ENCODE results near the gene ALB. TPM values are rescaled to one million over a fixed set of nuclear protein-coding genes. Genes with fewer than 3 reads are reported as not detected.
"Not testable (repeated sequence)": the region's sequence is repeated elsewhere in the genome, so short reads cannot be mapped to it uniquely, and the experiment has no call there.

Gene ALB
- total RNA-seq, 2 experiments from 2014 or later = not detected

- H3K4me3 Mint-ChIP-seq; H3K27ac Mint-ChIP-seq; intact Hi-C loops (cut with DNase I, micrococcal nuclease); H3K36me3 Mint-ChIP-seq (ENCODE audit: low read depth); H3K27me3 Mint-ChIP-seq; POLR2A ChIA-PET; H3K4me1 Mint-ChIP-seq; DNase-seq; CTCF ChIA-PET; H3K9me3 Mint-ChIP-seq (ENCODE audit: low read depth); ATAC-seq: not testable (repeated sequence)
Observed at GRCh38 chr4:73389663-73390062, 14.4 kb upstream of the ALB start.

GRCh38 chr4:73391774-73392173 is 12.3 kb upstream of the ALB start:
- no peaks in the 10 kb centered on the region for H3K9me3 Mint-ChIP-seq (ENCODE audit: low read depth)
- peaks cover 2% of the 10 kb centered on the region for H3K27me3 Mint-ChIP-seq
- peaks cover 2% of the 10 kb centered on the region for H3K4me1 Mint-ChIP-seq
- no peak overlapping the region for H3K4me3 Mint-ChIP-seq
- ATAC-seq (no peak), DNase-seq (no peak)
- CTCF ChIA-PET = no interaction called here
- POLR2A ChIA-PET = no interaction called here
- no peak overlapping the region for H3K27ac Mint-ChIP-seq
- no peaks in the 10 kb centered on the region for H3K36me3 Mint-ChIP-seq (ENCODE audit: low read depth)
- intact Hi-C loops (cut with DNase I, micrococcal nuclease) = no loop called here

DNA sequence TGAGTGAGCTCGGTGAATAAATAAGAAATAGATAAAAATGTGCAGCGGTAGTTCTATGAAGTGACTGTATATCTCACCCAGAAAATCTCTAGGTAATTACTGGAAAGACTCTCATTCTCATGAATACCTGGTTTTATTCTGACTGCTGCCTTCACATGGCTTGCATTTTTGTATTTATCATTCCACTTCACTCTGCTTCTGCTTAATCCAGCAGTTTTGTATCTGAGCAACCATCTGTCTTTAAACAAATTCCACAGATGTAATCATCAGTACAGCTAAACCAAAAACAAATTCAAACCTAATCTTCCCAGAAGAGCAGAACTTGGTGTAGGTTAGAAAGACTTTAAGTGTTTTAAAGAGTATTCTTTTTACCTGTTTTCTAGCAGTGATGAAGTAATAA is 11.2 kb upstream of the ALB start:
- Mint-ChIP-seq H3K27ac (no peak overlapping the region), H3K4me3 (no peak overlapping the region), H3K36me3 (ENCODE audit: low read depth) (no peaks in the 10 kb centered on the region), H3K4me1 (no peaks in the 10 kb centered on the region), H3K9me3 (ENCODE audit: low read depth) (no peaks in the 10 kb centered on the region), H3K27me3 (peaks cover 2% of the 10 kb centered on the region)
- DNase-seq (no peak), ATAC-seq (no peak)
- ChIA-PET CTCF (no interaction called here), POLR2A (no interaction called here)
- intact Hi-C loops (cut with DNase I, micrococcal nuclease) = no loop called here

DNA sequence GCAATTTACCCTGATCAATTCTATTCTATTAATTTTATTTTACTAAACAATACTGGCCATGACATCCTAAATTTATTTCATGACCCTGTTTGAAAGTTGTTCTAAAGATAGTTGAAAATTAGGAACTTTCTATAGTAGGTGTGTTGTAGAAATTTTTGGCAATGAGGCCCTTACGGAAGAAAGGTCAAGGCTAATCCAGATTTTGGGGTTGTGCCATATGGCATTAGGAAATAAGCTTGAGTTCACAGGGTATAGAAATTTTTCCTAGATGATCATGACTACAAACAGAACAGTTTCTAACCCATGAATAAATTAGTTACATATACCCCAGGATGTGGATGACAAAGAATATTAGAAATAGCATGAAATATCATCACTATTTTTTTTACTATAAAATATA is 7.8 kb upstream of the ALB start:
- DNase-seq (no peak), ATAC-seq (no peak)
- H3K27me3 Mint-ChIP-seq = peaks cover 6% of the 10 kb centered on the region
- H3K9me3 Mint-ChIP-seq (ENCODE audit: low read depth) = no peaks in the 10 kb centered on the region
- H3K36me3 Mint-ChIP-seq (ENCODE audit: low read depth) = no peaks in the 10 kb centered on the region
- H3K27ac Mint-ChIP-seq = no peak overlapping the region
- ChIA-PET CTCF (no interaction called here), POLR2A (no interaction called here)
- no peak overlapping the region for H3K4me3 Mint-ChIP-seq
- no peaks in the 10 kb centered on the region for H3K4me1 Mint-ChIP-seq
- intact Hi-C loops (cut with DNase I, micrococcal nuclease) = no loop called here

- no peak overlapping the region for H3K27ac Mint-ChIP-seq
- H3K9me3 Mint-ChIP-seq (ENCODE audit: low read depth) = no peaks in the 10 kb centered on the region
- ATAC-seq = no peak
- H3K27me3 Mint-ChIP-seq = peaks cover 6% of the 10 kb centered on the region
- H3K4me1 Mint-ChIP-seq = no peaks in the 10 kb centered on the region
- CTCF ChIA-PET = interaction anchor here (0.6 to 0.9 kb wide), 2 partner anchors 16 to 49 kb away, joined by 3 read pairs; no protein-coding TSS in a partner anchor
- no peak overlapping the region for H3K4me3 Mint-ChIP-seq
- no peaks in the 10 kb centered on the region for H3K36me3 Mint-ChIP-seq (ENCODE audit: low read depth)
- intact Hi-C loops (cut with DNase I, micrococcal nuclease) = no loop called here
- DNase-seq = no peak
- POLR2A ChIA-PET = no interaction called here
Observed at GRCh38 chr4:73396993-73397972, 6.8 kb upstream of the ALB start.

DNA sequence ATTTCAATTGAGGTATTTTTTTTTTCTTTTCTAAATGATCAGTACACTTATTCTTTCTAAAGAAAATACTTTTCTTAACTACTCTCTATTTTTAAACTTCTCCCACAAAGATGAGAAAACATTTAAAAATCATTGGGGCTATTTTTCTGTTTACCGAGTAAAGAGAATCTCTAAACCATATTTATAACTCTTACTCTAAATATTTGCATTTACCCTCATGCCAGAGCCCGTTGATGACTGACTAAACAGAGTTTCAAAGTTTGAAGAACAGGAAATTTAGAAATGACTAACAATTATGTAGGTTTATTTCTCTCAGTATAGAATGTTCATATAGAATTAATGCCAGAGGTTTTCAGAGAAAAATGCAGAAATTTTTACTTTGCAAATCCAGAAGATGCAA is 2.7 kb upstream of the ALB start:
- intact Hi-C loops (cut with DNase I, micrococcal nuclease) = no loop called here
- POLR2A ChIA-PET = no interaction called here
- ATAC-seq = no peak
- Mint-ChIP-seq H3K4me3 (no peak overlapping the region), H3K9me3 (ENCODE audit: low read depth) (no peaks in the 10 kb centered on the region), H3K27me3 (peaks cover 6% of the 10 kb centered on the region), H3K36me3 (ENCODE audit: low read depth) (no peaks in the 10 kb centered on the region), H3K27ac (no peak overlapping the region), H3K4me1 (no peaks in the 10 kb centered on the region)
- DNase-seq = no peak
- CTCF ChIA-PET = no interaction called here

DNA sequence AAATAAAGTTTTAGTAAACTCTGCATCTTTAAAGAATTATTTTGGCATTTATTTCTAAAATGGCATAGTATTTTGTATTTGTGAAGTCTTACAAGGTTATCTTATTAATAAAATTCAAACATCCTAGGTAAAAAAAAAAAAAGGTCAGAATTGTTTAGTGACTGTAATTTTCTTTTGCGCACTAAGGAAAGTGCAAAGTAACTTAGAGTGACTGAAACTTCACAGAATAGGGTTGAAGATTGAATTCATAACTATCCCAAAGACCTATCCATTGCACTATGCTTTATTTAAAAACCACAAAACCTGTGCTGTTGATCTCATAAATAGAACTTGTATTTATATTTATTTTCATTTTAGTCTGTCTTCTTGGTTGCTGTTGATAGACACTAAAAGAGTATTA is 370 bp downstream of the ALB start:
- DNase-seq = no peak
- Mint-ChIP-seq H3K36me3 (ENCODE audit: low read depth) (no peaks in the 10 kb centered on the region), H3K4me1 (no peaks in the 10 kb centered on the region), H3K9me3 (ENCODE audit: low read depth) (no peaks in the 10 kb centered on the region), H3K4me3 (no peak overlapping the region), H3K27ac (no peak overlapping the region), H3K27me3 (peaks cover 4% of the 10 kb centered on the region)
- ChIA-PET POLR2A (no interaction called here), CTCF (no interaction called here)
- ATAC-seq = no peak
- intact Hi-C loops (cut with DNase I, micrococcal nuclease) = no loop called here

- no peaks in the 10 kb centered on the region for H3K4me1 Mint-ChIP-seq
- no peaks in the 10 kb centered on the region for H3K36me3 Mint-ChIP-seq (ENCODE audit: low read depth)
- no peak for ATAC-seq
- no peak for DNase-seq
- intact Hi-C loops (cut with DNase I, micrococcal nuclease) = no loop called here
- H3K9me3 Mint-ChIP-seq (ENCODE audit: low read depth) = no peaks in the 10 kb centered on the region
- peaks cover 3% of the 10 kb centered on the region for H3K27me3 Mint-ChIP-seq
- no peak overlapping the region for H3K27ac Mint-ChIP-seq
- no peak overlapping the region for H3K4me3 Mint-ChIP-seq
- ChIA-PET CTCF (no interaction called here), POLR2A (no interaction called here)
Observed at GRCh38 chr4:73405138-73405537, 1.1 kb downstream of the ALB start.

GRCh38 chr4:73406548-73406875 is 2.4 kb downstream of the ALB start:
- no peaks in the 10 kb centered on the region for H3K36me3 Mint-ChIP-seq (ENCODE audit: low read depth)
- CTCF ChIA-PET = interaction anchor here (0.7 kb wide), 1 partner anchor 24 kb away, joined by 3 read pairs; no protein-coding TSS in a partner anchor
- POLR2A ChIA-PET = no interaction called here
- H3K27me3 Mint-ChIP-seq = peaks cover 3% of the 10 kb centered on the region
- intact Hi-C loops (cut with DNase I, micrococcal nuclease) = no loop called here
- no peaks in the 10 kb centered on the region for H3K4me1 Mint-ChIP-seq
- no peaks in the 10 kb centered on the region for H3K9me3 Mint-ChIP-seq (ENCODE audit: low read depth)
- no peak for DNase-seq
- ATAC-seq = no peak
- no peak overlapping the region for H3K27ac Mint-ChIP-seq
- H3K4me3 Mint-ChIP-seq = no peak overlapping the region

- Mint-ChIP-seq H3K27ac (no peak overlapping the region), H3K9me3 (ENCODE audit: low read depth) (no peaks in the 10 kb centered on the region), H3K4me3 (no peak overlapping the region), H3K27me3 (peaks cover 3% of the 10 kb centered on the region), H3K36me3 (ENCODE audit: low read depth) (no peaks in the 10 kb centered on the region), H3K4me1 (no peaks in the 10 kb centered on the region)
- intact Hi-C loops (cut with DNase I, micrococcal nuclease) = no loop called here
- ATAC-seq = no peak
- no peak for DNase-seq
- ChIA-PET POLR2A (no interaction called here), CTCF (interaction anchor here (0.6 to 0.7 kb wide), 2 partner anchors 24 to 106 kb away, joined by 3 read pairs; no protein-coding TSS in a partner anchor)
Observed at GRCh38 chr4:73407227-73407673, 3.2 kb downstream of the ALB start.

GRCh38 chr4:73408181-73408867 is 4.2 kb downstream of the ALB start:
- Mint-ChIP-seq H3K36me3 (ENCODE audit: low read depth) (no peaks in the 10 kb centered on the region), H3K27ac (no peak overlapping the region), H3K4me1 (no peaks in the 10 kb centered on the region), H3K27me3 (peaks cover 3% of the 10 kb centered on the region), H3K9me3 (ENCODE audit: low read depth) (no peaks in the 10 kb centered on the region), H3K4me3 (no peak overlapping the region)
- intact Hi-C loops (cut with DNase I, micrococcal nuclease) = no loop called here
- DNase-seq (no peak), ATAC-seq (no peak)
- ChIA-PET POLR2A (no interaction called here), CTCF (no interaction called here)
